ENCODE results near the gene MYL10. TPM values are rescaled to one million over a fixed set of nuclear protein-coding genes. Genes with fewer than 3 reads are reported as not detected.

Gene MYL10
- total RNA-seq, 4 donors from 2014 or later, result not detected

DNA sequence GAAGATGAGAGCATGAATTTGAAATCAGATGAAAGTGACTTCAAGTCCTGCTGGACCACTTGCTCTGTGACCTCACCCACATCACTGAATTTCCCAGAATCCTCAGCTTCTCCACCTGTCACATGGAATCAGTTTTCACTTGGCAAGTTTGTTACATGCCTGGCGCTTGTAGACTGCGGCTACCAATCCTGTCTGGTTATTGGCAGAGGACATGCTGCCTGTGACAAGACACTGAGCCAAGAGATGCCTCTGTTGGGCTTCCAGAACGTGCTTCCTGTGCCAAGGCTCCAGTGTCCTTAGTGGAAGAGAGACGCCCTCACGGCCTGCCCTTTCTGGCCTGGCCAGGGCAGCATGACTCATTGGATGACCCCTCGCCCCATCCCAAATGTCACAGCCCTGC lies 4.4 kb upstream of the MYL10 start:
- 86% methylated on average over 6 of the region's 6 CpGs; no CpG with 5 or more reads in 1 of the 2 donors for WGBS, 2 donors (ENCODE audit: low coverage in 1 of 2)
- no peak for TF ChIP-seq EP300 (IDR thresholded peaks at IDR 0.05; ENCODE audit: low read depth)
- no peak for TF ChIP-seq POLR2A (IDR thresholded peaks at IDR 0.05)
- TF ChIP-seq, protein P1, sequence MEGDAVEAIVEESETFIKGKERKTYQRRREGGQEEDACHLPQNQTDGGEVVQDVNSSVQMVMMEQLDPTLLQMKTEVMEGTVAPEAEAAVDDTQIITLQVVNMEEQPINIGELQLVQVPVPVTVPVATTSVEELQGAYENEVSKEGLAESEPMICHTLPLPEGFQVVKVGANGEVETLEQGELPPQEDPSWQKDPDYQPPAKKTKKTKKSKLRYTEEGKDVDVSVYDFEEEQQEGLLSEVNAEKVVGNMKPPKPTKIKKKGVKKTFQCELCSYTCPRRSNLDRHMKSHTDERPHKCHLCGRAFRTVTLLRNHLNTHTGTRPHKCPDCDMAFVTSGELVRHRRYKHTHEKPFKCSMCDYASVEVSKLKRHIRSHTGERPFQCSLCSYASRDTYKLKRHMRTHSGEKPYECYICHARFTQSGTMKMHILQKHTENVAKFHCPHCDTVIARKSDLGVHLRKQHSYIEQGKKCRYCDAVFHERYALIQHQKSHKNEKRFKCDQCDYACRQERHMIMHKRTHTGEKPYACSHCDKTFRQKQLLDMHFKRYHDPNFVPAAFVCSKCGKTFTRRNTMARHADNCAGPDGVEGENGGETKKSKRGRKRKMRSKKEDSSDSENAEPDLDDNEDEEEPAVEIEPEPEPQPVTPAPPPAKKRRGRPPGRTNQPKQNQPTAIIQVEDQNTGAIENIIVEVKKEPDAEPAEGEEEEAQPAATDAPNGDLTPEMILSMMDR (IDR thresholded peaks at IDR 0.05), result no peak
- no peak for TF ChIP-seq POLR2AphosphoS5 (IDR thresholded peaks at IDR 0.05)
- in situ Hi-C loops (cut with MboI; ENCODE audit: low pct_ligation_motif_present in 1 of 4, low pct_unique_long_range_greater_than_20kb in 1 of 4, low sequenced_read_pairs in 3 of 4) (no loop called here), intact Hi-C loops (cut with DNase I; ENCODE audit: low total_unique reads) (no loop called here)
- Histone ChIP-seq H3K36me3 (no peaks in the 10 kb centered on the region), H3K4me1 (no peaks in the 10 kb centered on the region), H3K4me3 (no peak overlapping the region), H3K27ac (no peak overlapping the region), H3K9me3 (no peaks in the 10 kb centered on the region), H3K27me3 (no peaks in the 10 kb centered on the region)
- no peak for DNase-seq

DNA sequence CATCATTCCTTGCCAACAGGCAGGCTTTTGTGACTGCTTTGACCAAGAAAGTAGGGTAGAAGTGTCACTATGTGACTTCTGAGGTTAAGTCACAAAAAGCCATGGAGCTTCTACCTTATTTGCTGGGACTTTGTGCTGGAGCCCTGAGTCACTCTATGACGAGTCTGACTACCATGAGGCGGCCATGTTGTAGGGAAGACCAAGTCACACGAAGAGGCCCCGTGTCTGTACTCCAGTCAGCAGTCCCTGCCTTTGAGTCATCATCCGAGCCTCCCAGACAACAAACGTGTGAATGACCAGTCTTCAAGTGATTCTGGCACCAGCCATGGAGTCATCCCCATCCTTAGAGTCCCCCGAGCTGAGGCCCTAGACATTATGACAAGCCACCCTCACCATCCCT lies 3.5 kb upstream of the MYL10 start:
- TF ChIP-seq, protein P1 (IDR thresholded peaks at IDR 0.05), result no peak
- TF ChIP-seq EP300 (IDR thresholded peaks at IDR 0.05; ENCODE audit: low read depth) (no peak), POLR2A (IDR thresholded peaks at IDR 0.05) (no peak), POLR2AphosphoS5 (IDR thresholded peaks at IDR 0.05) (no peak)
- no peaks in the 10 kb centered on the region for H3K4me1 ChIP-seq

DNA sequence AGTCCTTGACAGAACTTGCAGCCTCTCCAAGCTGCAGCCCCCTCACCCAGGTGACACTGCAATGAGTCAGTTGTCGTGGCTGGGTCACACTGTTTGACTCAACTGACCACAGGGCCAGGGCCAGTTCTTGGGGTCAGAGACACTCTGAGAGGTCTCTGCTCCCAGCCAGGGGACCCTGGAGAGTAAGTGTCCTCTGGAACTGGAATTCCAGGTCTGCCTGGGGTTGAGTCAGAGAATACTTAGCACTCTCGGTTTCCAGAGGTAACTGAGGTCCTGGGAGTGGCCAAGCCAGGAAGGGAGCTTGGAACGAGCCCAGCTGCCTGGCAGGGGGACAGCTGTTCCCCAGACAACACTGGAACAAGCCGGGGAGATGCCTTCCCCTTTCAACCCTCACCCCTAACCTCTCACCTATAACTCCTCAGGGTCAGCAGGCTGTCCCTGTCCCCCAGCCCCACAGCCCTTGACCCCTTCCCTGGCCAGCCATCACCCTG lies 2.2 kb upstream of the MYL10 start:
- WGBS, 2 donors (ENCODE audit: low coverage in 1 of 2), result 22 to 57% methylated on average over 1 to 4 of the region's 4 CpGs
- Histone ChIP-seq H3K36me3 (no peaks in the 10 kb centered on the region), H3K27ac (no peak overlapping the region), H3K4me3 (no peak overlapping the region), H3K27me3 (peaks cover 5% of the 10 kb centered on the region), H3K9me3 (no peaks in the 10 kb centered on the region), H3K4me1 (no peaks in the 10 kb centered on the region)
- TF ChIP-seq POLR2A (IDR thresholded peaks at IDR 0.05), result no peak
- TF ChIP-seq EP300 (IDR thresholded peaks at IDR 0.05; ENCODE audit: low read depth), result no peak
- no peak for TF ChIP-seq POLR2AphosphoS5 (IDR thresholded peaks at IDR 0.05)
- TF ChIP-seq, protein P1 (IDR thresholded peaks at IDR 0.05), result no peak
- intact Hi-C loops (cut with DNase I; ENCODE audit: low total_unique reads), result no loop called here
- no peak for DNase-seq
- in situ Hi-C loops (cut with MboI; ENCODE audit: low pct_ligation_motif_present in 1 of 4, low pct_unique_long_range_greater_than_20kb in 1 of 4, low sequenced_read_pairs in 3 of 4), result no loop called here

More for the DNA sequence above, 3.5 kb upstream of the MYL10 start:
- intact Hi-C loops (cut with DNase I; ENCODE audit: low total_unique reads), result no loop called here
- DNase-seq, result no peak
- in situ Hi-C loops (cut with MboI; ENCODE audit: low pct_ligation_motif_present in 1 of 4, low pct_unique_long_range_greater_than_20kb in 1 of 4, low sequenced_read_pairs in 3 of 4), result no loop called here
- 81% methylated on average over 7 of the region's 7 CpGs; no CpG with 5 or more reads in 1 of the 2 donors for WGBS, 2 donors (ENCODE audit: low coverage in 1 of 2)
- no peak overlapping the region for H3K4me3 ChIP-seq
- no peaks in the 10 kb centered on the region for H3K27me3 ChIP-seq
- H3K36me3 ChIP-seq, result no peaks in the 10 kb centered on the region
- no peaks in the 10 kb centered on the region for H3K9me3 ChIP-seq
- H3K27ac ChIP-seq, result no peak overlapping the region

DNA sequence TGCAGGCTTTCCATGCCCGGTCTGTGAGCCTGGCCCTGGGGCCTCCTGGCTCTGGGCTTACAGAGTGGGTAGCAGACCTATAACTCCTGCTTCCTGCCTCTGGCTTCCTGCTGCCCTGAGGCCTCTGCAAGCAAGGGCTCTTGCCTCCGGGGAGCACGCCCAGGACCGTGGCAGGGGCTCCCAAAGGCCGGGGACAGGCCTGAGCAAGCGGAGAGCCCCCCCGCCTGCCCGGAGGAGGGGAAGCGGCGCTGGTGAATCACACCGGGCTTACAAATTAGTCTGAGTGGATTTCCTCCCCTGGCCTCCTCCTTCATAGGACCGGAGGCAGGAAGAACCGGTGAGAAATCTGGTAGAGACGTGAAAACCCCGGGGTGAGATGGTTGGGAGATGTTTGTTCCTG lies 1.5 kb upstream of the MYL10 start:
- in situ Hi-C loops (cut with MboI; ENCODE audit: low pct_ligation_motif_present in 1 of 4, low pct_unique_long_range_greater_than_20kb in 1 of 4, low sequenced_read_pairs in 3 of 4) (no loop called here), intact Hi-C loops (cut with DNase I; ENCODE audit: low total_unique reads) (no loop called here)
- WGBS, 2 donors (ENCODE audit: low coverage in 1 of 2), result 61% methylated on average over 15 of the region's 15 CpGs; no CpG with 5 or more reads in 1 of the 2 donors
- TF ChIP-seq EP300 (IDR thresholded peaks at IDR 0.05; ENCODE audit: low read depth) (no peak), POLR2AphosphoS5 (IDR thresholded peaks at IDR 0.05) (no peak), POLR2A (IDR thresholded peaks at IDR 0.05) (no peak)
- TF ChIP-seq, protein P1 (IDR thresholded peaks at IDR 0.05), result no peak
- H3K9me3 ChIP-seq, result no peaks in the 10 kb centered on the region
- no peaks in the 10 kb centered on the region for H3K36me3 ChIP-seq
- H3K27ac ChIP-seq, result no peak overlapping the region
- H3K4me1 ChIP-seq, result no peaks in the 10 kb centered on the region
- peaks cover 12% of the 10 kb centered on the region for H3K27me3 ChIP-seq
- no peak overlapping the region for H3K4me3 ChIP-seq
- no peak for DNase-seq

All from transverse colon (tissue), 4 donors.